Panc1 (cell line): ENCODE data around the gene SPATA22. TPM values are rescaled to one million over a fixed set of nuclear protein-coding genes. Genes with fewer than 3 reads are reported as not detected.
"Not testable (repeated sequence)": the region's sequence is repeated elsewhere in the genome, so short reads cannot be mapped to it uniquely, and the experiment has no call there.

Experiments
- ATAC-seq: fragments of 200-7000 bp; cut with Tn5 transposase; 2 replicates; pipeline ENCODE4 v1.9.1; 2020; ENCODE audit warnings: mild to moderate bottlenecking, moderate library complexity
- Bru-seq: library from RNA; stranded (reverse); fragments of 400-500 nt; gene quantifications from one replicate; lab custom pipeline; 2021; lab: Mats Ljungman, UMichigan
- BruChase-seq, 2 experiments: library from RNA; stranded (reverse); fragments of 400-500 nt; gene quantifications; one replicate each; lab custom pipeline; 2021; lab: Mats Ljungman, UMichigan
- BruUV-seq: library from RNA; stranded (reverse); fragments of 400-500 nt; replicated peaks from 2 replicates; lab custom pipeline; 2021; lab: Mats Ljungman, UMichigan
- CTCF ChIA-PET: fragments of 300-600 bp; sonication (Branson Sonifier 250); formaldehyde crosslinking; loops from one replicate; lab custom pipeline; 2022; ENCODE audit warnings: antibody characterized with exemption; lab: Charles Lee
- POLR2A ChIA-PET: fragments of 300-600 bp; sonication (Branson Sonifier 250); formaldehyde crosslinking; loops from one replicate; lab custom pipeline; 2022; ENCODE audit warnings: antibody characterized with exemption; lab: Charles Lee
- DNase-seq: peaks from one replicate; pipeline ENCODE4 v3.0.0-alpha.2; 2010; ENCODE audit warnings: low read depth, low spot score
- H3K27ac ChIP-seq: 2 replicates; pipeline ENCODE4 v1.5.1; 2011; ENCODE audit warnings: mild to moderate bottlenecking, low read length, inconsistent platforms
- H3K27me3 ChIP-seq: fragments of 200-500 bp; sonication (Bioruptor generic); 2 replicates; pipeline ENCODE4 v1.6.0; 2014; ENCODE audit warnings: low read length, inconsistent platforms; ENCODE audit not compliant: control insufficient read depth, insufficient read depth
- H3K36me3 ChIP-seq: fragments of 200-500 bp; sonication (Bioruptor generic); 2 replicates; pipeline ENCODE4 v1.5.1; 2014; ENCODE audit warnings: inconsistent platforms, mild to moderate bottlenecking, low read length, moderate library complexity; ENCODE audit not compliant: control insufficient read depth, insufficient read depth
- H3K4me1 ChIP-seq: 2 replicates; pipeline ENCODE4 v1.5.1; 2011; ENCODE audit warnings: inconsistent platforms, mild to moderate bottlenecking, low read length, moderate library complexity; ENCODE audit not compliant: control insufficient read depth, insufficient read depth
- H3K4me3 ChIP-seq, 2 experiments: 2 replicates each; pipeline ENCODE4 v1.5.1; 2011 to 2012; ENCODE audit warnings: low read depth in 2 of 2, low read length in 2 of 2, mild to moderate bottlenecking in 2 of 2, inconsistent platforms in 1 of 2, moderate library complexity in 1 of 2
- H3K9me3 ChIP-seq: fragments of 200-500 bp; sonication (Bioruptor generic); 2 replicates; pipeline ENCODE4 v1.5.1; 2014; ENCODE audit warnings: low read depth, mild to moderate bottlenecking, inconsistent platforms, low read length, moderate library complexity; ENCODE audit not compliant: control insufficient read depth, insufficient read depth
- POLR2AphosphoS5 ChIP-seq: IDR thresholded peaks from 2 replicates; pipeline ENCODE4 v1.6.1; 2012; ENCODE audit warnings: mild to moderate bottlenecking, low read depth, low read length, moderate library complexity
- SIN3A ChIP-seq: IDR thresholded peaks from 2 replicates; pipeline ENCODE4 v1.6.1; 2012; ENCODE audit warnings: low read depth, mild to moderate bottlenecking, low read length, moderate library complexity, borderline replicate concordance; ENCODE audit not compliant: insufficient read depth
- TCF7L2 ChIP-seq: IDR thresholded peaks from 2 replicates; pipeline ENCODE4 v1.6.1; 2011; ENCODE audit warnings: mild to moderate bottlenecking, low read depth, low read length, inconsistent platforms
- in situ Hi-C: cut with HindIII; loops from 2 replicates; pipeline ENCODE4 v1.10.0; 2016; ENCODE audit warnings: low sequenced_read_pairs, low pct_unique_long_range_greater_than_20kb
- intact Hi-C: fragments of 100-400 bp; cut with micrococcal nuclease; formaldehyde crosslinking; loops from one replicate; pipeline ENCODE4 v1.10.0; 2022; ENCODE audit not compliant: unreplicated experiment
- long read RNA-seq: library from polyadenylated mRNA; unstranded; transcript quantifications from one replicate; pipeline ENCODE4 v2.0.0, GENCODE V29; 2021; ENCODE audit not compliant: unreplicated experiment
- polyA plus RNA-seq: library from polyadenylated mRNA; unstranded; fragments of >200 nt; gene quantifications from one replicate; pipeline ENCODE4 v1.2.1, GENCODE V29; 2012; ENCODE audit warnings: missing spikeins; ENCODE audit not compliant: insufficient read length
- total RNA-seq: library from RNA; stranded (reverse); gene quantifications from one replicate; pipeline ENCODE4 v1.2.1, GENCODE V29; 2021; ENCODE audit not compliant: unreplicated experiment
- TF ChIP-seq, protein P1 (sequence below): fragments of 450-650 bp; IDR thresholded peaks from 2 replicates; pipeline ENCODE4 v1.5.1; 2017; ENCODE audit warnings: mild to moderate bottlenecking
- TF ChIP-seq, protein P2 (sequence below), 2 experiments: IDR thresholded peaks; 2 replicates each; pipeline ENCODE4 v1.6.1; 2011 to 2012; ENCODE audit warnings: low read depth in 2 of 2, control low read depth in 1 of 2, low read length in 1 of 2, mild to moderate bottlenecking in 1 of 2, moderate library complexity in 1 of 2; ENCODE audit not compliant: insufficient read depth in 1 of 2

Gene SPATA22, protein sequence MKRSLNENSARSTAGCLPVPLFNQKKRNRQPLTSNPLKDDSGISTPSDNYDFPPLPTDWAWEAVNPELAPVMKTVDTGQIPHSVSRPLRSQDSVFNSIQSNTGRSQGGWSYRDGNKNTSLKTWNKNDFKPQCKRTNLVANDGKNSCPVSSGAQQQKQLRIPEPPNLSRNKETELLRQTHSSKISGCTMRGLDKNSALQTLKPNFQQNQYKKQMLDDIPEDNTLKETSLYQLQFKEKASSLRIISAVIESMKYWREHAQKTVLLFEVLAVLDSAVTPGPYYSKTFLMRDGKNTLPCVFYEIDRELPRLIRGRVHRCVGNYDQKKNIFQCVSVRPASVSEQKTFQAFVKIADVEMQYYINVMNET
- total RNA-seq = not detected
- not detected for polyA plus RNA-seq
- percentile 2 among the genes with signal in this experiment for Bru-seq, nascent RNA
- percentile 4 among the genes with signal in this experiment for BruChase-seq, experiment 1, labeled RNA remaining after a 2-hour chase
- percentile 1 among the genes with signal in this experiment for BruChase-seq, experiment 2, labeled RNA remaining after a 6-hour chase
- long read RNA-seq = 0 reads

- in situ Hi-C loops = no loop called here
- H3K9me3 ChIP-seq = no peaks in the 10 kb centered on the region
- no peak within 1 kb of the TSS for H3K4me3 ChIP-seq
- H3K27ac ChIP-seq = no peak within 1 kb of the TSS
- ChIA-PET POLR2A (no interaction called here), CTCF (no interaction called here)
- intact Hi-C loops = no loop called here
- DNase-seq = no peak
- TF ChIP-seq POLR2AphosphoS5 = no peak
- TF ChIP-seq SIN3A = no peak
- TF ChIP-seq, protein P1, sequence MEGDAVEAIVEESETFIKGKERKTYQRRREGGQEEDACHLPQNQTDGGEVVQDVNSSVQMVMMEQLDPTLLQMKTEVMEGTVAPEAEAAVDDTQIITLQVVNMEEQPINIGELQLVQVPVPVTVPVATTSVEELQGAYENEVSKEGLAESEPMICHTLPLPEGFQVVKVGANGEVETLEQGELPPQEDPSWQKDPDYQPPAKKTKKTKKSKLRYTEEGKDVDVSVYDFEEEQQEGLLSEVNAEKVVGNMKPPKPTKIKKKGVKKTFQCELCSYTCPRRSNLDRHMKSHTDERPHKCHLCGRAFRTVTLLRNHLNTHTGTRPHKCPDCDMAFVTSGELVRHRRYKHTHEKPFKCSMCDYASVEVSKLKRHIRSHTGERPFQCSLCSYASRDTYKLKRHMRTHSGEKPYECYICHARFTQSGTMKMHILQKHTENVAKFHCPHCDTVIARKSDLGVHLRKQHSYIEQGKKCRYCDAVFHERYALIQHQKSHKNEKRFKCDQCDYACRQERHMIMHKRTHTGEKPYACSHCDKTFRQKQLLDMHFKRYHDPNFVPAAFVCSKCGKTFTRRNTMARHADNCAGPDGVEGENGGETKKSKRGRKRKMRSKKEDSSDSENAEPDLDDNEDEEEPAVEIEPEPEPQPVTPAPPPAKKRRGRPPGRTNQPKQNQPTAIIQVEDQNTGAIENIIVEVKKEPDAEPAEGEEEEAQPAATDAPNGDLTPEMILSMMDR = no peak
- no peaks in the 10 kb centered on the region for H3K4me1 ChIP-seq
- no peaks in the 10 kb centered on the region for H3K36me3 ChIP-seq
- ATAC-seq = no peak
- no TSS peak for BruUV-seq
- no peaks in the 10 kb centered on the region for H3K27me3 ChIP-seq
These were observed at the start of gene SPATA22 for GRCh38 chr17:3471599-3471998. Gene SPATA22 (minus strand): TSS chr17:3471819. CDS start chr17:3469325, 2,494 bp downstream.

DNA sequence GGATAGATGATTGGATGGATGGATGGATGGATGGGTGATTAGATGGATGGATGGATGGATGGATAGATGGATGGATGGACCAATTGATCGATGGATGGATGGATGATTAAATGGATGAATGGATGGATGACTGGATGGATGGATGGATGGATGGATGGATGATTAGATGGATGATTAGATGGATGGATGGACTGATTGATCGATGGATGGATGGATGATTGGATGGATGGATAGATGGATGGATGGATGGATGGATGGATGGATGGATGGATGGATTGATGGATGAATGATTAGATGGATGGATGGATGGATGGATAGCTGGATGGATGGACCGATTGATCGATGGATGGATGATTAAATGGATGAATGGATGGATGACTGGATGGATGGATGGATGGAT is 47.9 kb upstream of the SPATA22 start:
- H3K27me3 ChIP-seq, CTCF ChIA-PET, H3K4me1 ChIP-seq, intact Hi-C loops, DNase-seq, H3K9me3 ChIP-seq, in situ Hi-C loops, POLR2A ChIA-PET, H3K36me3 ChIP-seq, H3K27ac ChIP-seq, ATAC-seq, H3K4me3 ChIP-seq, BruUV-seq: not testable (repeated sequence)

- H3K4me3 ChIP-seq = no peak overlapping the region
- no peak for DNase-seq
- H3K4me1 ChIP-seq = no peaks in the 10 kb centered on the region
- H3K27ac ChIP-seq = no peak overlapping the region
- POLR2A ChIA-PET = no interaction called here
- TF ChIP-seq, protein P1 = no peak
- TF ChIP-seq SIN3A = no peak
- TF ChIP-seq POLR2AphosphoS5 = no peak
- TF ChIP-seq, protein P2, sequence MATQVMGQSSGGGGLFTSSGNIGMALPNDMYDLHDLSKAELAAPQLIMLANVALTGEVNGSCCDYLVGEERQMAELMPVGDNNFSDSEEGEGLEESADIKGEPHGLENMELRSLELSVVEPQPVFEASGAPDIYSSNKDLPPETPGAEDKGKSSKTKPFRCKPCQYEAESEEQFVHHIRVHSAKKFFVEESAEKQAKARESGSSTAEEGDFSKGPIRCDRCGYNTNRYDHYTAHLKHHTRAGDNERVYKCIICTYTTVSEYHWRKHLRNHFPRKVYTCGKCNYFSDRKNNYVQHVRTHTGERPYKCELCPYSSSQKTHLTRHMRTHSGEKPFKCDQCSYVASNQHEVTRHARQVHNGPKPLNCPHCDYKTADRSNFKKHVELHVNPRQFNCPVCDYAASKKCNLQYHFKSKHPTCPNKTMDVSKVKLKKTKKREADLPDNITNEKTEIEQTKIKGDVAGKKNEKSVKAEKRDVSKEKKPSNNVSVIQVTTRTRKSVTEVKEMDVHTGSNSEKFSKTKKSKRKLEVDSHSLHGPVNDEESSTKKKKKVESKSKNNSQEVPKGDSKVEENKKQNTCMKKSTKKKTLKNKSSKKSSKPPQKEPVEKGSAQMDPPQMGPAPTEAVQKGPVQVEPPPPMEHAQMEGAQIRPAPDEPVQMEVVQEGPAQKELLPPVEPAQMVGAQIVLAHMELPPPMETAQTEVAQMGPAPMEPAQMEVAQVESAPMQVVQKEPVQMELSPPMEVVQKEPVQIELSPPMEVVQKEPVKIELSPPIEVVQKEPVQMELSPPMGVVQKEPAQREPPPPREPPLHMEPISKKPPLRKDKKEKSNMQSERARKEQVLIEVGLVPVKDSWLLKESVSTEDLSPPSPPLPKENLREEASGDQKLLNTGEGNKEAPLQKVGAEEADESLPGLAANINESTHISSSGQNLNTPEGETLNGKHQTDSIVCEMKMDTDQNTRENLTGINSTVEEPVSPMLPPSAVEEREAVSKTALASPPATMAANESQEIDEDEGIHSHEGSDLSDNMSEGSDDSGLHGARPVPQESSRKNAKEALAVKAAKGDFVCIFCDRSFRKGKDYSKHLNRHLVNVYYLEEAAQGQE (IDR thresholded peaks at IDR 0.05; ENCODE audit: insufficient read depth in 1 of 2, low read depth in 2 of 2, low read length in 1 of 2) = no peak
- TF ChIP-seq TCF7L2 = no peak
- no TSS peak for BruUV-seq
- no peak for ATAC-seq
- CTCF ChIA-PET = interaction anchor here (0.6 kb wide), 1 partner anchor 20 kb away, joined by 11 read pairs; no protein-coding TSS in a partner anchor
- H3K9me3 ChIP-seq = no peaks in the 10 kb centered on the region
- intact Hi-C loops (no loop called here), in situ Hi-C loops (no loop called here)
- no peaks in the 10 kb centered on the region for H3K27me3 ChIP-seq
- no peaks in the 10 kb centered on the region for H3K36me3 ChIP-seq
These were observed 43.3 kb upstream of the SPATA22 start for GRCh38 chr17:3514873-3515272.

DNA sequence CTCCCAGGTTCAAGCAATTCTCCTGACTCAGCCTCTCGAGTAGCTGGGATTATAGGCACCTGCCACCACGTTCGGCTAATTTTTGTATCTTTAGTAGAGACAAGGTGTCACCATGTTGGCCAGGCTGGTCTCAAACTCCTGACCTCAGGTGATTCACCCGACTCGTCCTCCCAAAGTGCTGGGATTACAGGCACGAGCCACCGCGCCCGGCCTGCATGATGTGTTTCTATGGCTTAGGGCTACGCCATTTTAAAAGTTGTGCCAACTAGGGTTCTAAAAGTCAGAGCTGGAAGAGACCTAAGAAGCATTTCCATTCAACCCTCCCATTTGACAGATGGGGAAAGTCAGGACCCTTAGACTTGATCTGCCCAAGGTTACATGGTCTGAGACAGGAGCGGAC is 42.5 kb upstream of the SPATA22 start:
- CTCF ChIA-PET = interaction anchor here (0.6 kb wide), 1 partner anchor 21 kb away, joined by 11 read pairs; no protein-coding TSS in a partner anchor
- intact Hi-C loops, H3K4me1 ChIP-seq, POLR2A ChIA-PET, BruUV-seq, H3K27me3 ChIP-seq, in situ Hi-C loops, DNase-seq, H3K4me3 ChIP-seq, H3K9me3 ChIP-seq, ATAC-seq, H3K27ac ChIP-seq, H3K36me3 ChIP-seq: not testable (repeated sequence)
